ENCODE data around the gene AJAP1. TPM values are rescaled to one million over a fixed set of nuclear protein-coding genes. Genes with fewer than 3 reads are reported as not detected.

The AJAP1 gene
- total and polyA plus RNA-seq, 2 of the 13 experiments (the other 11 are each of a cell fraction or from before 2014, with no cell fraction given): not detected

GRCh38 chr1:4698911-4699310 is 44.5 kb downstream of the AJAP1 start:
- ATAC-seq (no peak), FAIRE-seq (no peak), DNase-seq (ENCODE audit: low spot score) (no peak)
- Histone ChIP-seq H3K27me3 (ENCODE audit: control insufficient read depth in 1 of 2, insufficient read depth in 2 of 2, low read length in 2 of 2) (peaks cover 0 to 2% of the 10 kb centered on the region in 2 experiments; a peak in 3 of 5 replicates), H3K9me3 (ENCODE audit: low read length) (no peaks in the 10 kb centered on the region), H3K27ac (ENCODE audit: extremely low read length, insufficient read depth, low read length) (no peak overlapping the region), H3K79me2 (ENCODE audit: insufficient read depth, low read length) (no peaks in the 10 kb centered on the region), H3K9ac (ENCODE audit: insufficient read depth, low read depth, low read length) (no peak overlapping the region), H3K36me3 (replicated peaks in 1 of 2; ENCODE audit: control insufficient read depth in 1 of 2, insufficient read depth in 2 of 2, low read length in 2 of 2) (no peaks in the 10 kb centered on the region), H3K4me1 (ENCODE audit: insufficient read depth, low read length) (no peaks in the 10 kb centered on the region), H3K4me2 (ENCODE audit: low read depth, low read length) (no peak overlapping the region), H2AFZ (ENCODE audit: low read length) (no peak overlapping the region), H3K4me3 (replicated peaks in 1 of 3; ENCODE audit: insufficient read depth in 1 of 3, low read depth in 2 of 3, low read length in 3 of 3) (no peak overlapping the region), H4K20me1 (ENCODE audit: insufficient read depth, low read length) (no peaks in the 10 kb centered on the region)
- TF ChIP-seq SP4 (CRISPR knock-in tag; IDR thresholded peaks at IDR 0.05) (no peak), ZSCAN25 (CRISPR knock-in tag; IDR thresholded peaks at IDR 0.05) (no peak), PITX1 (CRISPR knock-in tag; IDR thresholded peaks at IDR 0.05) (no peak), ZNF558 (CRISPR knock-in tag; IDR thresholded peaks at IDR 0.05; ENCODE audit: borderline replicate concordance) (no peak), TGIF2 (CRISPR knock-in tag; IDR thresholded peaks at IDR 0.05) (no peak), ZNF615 (CRISPR knock-in tag; IDR thresholded peaks at IDR 0.05; ENCODE audit: borderline replicate concordance) (no peak), PRPF4 (IDR thresholded peaks at IDR 0.05; ENCODE audit: low read depth, low read length, poor library complexity, severe bottlenecking) (no peak), REPIN1 (CRISPR knock-in tag; IDR thresholded peaks at IDR 0.05; ENCODE audit: borderline replicate concordance, low read depth) (no peak), KDM3A (CRISPR knock-in tag; IDR thresholded peaks at IDR 0.05; ENCODE audit: low read depth) (no peak)
- TF ChIP-seq, protein P1, sequence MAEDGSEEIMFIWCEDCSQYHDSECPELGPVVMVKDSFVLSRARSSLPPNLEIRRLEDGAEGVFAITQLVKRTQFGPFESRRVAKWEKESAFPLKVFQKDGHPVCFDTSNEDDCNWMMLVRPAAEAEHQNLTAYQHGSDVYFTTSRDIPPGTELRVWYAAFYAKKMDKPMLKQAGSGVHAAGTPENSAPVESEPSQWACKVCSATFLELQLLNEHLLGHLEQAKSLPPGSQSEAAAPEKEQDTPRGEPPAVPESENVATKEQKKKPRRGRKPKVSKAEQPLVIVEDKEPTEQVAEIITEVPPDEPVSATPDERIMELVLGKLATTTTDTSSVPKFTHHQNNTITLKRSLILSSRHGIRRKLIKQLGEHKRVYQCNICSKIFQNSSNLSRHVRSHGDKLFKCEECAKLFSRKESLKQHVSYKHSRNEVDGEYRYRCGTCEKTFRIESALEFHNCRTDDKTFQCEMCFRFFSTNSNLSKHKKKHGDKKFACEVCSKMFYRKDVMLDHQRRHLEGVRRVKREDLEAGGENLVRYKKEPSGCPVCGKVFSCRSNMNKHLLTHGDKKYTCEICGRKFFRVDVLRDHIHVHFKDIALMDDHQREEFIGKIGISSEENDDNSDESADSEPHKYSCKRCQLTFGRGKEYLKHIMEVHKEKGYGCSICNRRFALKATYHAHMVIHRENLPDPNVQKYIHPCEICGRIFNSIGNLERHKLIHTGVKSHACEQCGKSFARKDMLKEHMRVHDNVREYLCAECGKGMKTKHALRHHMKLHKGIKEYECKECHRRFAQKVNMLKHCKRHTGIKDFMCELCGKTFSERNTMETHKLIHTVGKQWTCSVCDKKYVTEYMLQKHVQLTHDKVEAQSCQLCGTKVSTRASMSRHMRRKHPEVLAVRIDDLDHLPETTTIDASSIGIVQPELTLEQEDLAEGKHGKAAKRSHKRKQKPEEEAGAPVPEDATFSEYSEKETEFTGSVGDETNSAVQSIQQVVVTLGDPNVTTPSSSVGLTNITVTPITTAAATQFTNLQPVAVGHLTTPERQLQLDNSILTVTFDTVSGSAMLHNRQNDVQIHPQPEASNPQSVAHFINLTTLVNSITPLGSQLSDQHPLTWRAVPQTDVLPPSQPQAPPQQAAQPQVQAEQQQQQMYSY (CRISPR knock-in tag; IDR thresholded peaks at IDR 0.05): no peak
- TF ChIP-seq, protein P2, sequence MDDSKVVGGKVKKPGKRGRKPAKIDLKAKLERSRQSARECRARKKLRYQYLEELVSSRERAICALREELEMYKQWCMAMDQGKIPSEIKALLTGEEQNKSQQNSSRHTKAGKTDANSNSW (CRISPR knock-in tag; IDR thresholded peaks at IDR 0.05; ENCODE audit: borderline replicate concordance): no peak
- intact Hi-C loops (cut with micrococcal nuclease; ENCODE audit: unreplicated experiment) (no loop called here), in situ Hi-C loops (cut with HindIII; ENCODE audit: extremely low pct_ligation_motif_present, low pct_unique_long_range_greater_than_20kb) (no loop called here)
- ChIA-PET CTCF (ENCODE audit: low intra/inter-chr PET ratio, low total read pairs) (no interaction called here), POLR2A (no interaction called here)
- BruUV-seq (replicated peaks): no TSS peak
- 23% methylated on average over 4 of the region's 8 CpGs for WGBS (ENCODE audit: low lambda C conversion rate)
